Uterus (tissue), 2 donors: ENCODE measurements around the gene MRPS5.

Experiments
- POLR2A ChIP-seq, 2 donors: fragments of 450-650 bp; IDR thresholded peaks; one replicate each; pipeline ENCODE4 v1.6.1; 2016; ENCODE audit warnings: antibody characterized with exemption in 2 of 2, mild to moderate bottlenecking in 1 of 2, moderate library complexity in 1 of 2
- TF ChIP-seq, protein P1 (sequence below), 4 experiments: fragments of 200-600 bp in 2 of 4; fragments of 450-650 bp in 2 of 4; sonication (generic) in 2 of 4; IDR thresholded peaks; one replicate each; pipeline ENCODE4 v1.5.1; 2016 to 2019; ENCODE audit warnings: antibody characterized with exemption in 4 of 4, mild to moderate bottlenecking in 2 of 4, moderate library complexity in 1 of 4

GRCh38 chr2:95055262-95055661, 66.3 kb downstream of the MRPS5 start:
- TF ChIP-seq, protein P1, sequence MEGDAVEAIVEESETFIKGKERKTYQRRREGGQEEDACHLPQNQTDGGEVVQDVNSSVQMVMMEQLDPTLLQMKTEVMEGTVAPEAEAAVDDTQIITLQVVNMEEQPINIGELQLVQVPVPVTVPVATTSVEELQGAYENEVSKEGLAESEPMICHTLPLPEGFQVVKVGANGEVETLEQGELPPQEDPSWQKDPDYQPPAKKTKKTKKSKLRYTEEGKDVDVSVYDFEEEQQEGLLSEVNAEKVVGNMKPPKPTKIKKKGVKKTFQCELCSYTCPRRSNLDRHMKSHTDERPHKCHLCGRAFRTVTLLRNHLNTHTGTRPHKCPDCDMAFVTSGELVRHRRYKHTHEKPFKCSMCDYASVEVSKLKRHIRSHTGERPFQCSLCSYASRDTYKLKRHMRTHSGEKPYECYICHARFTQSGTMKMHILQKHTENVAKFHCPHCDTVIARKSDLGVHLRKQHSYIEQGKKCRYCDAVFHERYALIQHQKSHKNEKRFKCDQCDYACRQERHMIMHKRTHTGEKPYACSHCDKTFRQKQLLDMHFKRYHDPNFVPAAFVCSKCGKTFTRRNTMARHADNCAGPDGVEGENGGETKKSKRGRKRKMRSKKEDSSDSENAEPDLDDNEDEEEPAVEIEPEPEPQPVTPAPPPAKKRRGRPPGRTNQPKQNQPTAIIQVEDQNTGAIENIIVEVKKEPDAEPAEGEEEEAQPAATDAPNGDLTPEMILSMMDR (IDR thresholded peaks at IDR 0.05) = no peak
- TF ChIP-seq POLR2A (IDR thresholded peaks at IDR 0.05) = no peak
